OCI-LY7 (cell line): Measurements from ENCODE around the gene ADARB2.

Experiments
- EZH2phosphoT487 ChIP-seq: fragments of 200-600 bp; sonication (generic); IDR thresholded peaks from 2 replicates; pipeline ENCODE4 v1.6.1; 2018; ENCODE audit warnings: low read depth, borderline replicate concordance, mild to moderate bottlenecking, mixed run types, antibody characterized with exemption, low read length, moderate library complexity, mixed read lengths
- TF ChIP-seq, protein P1 (sequence below): fragments of 200-600 bp; sonication (generic); conservative IDR thresholded peaks from 2 replicates; pipeline ENCODE4 v1.5.1; 2014; ENCODE audit warnings: mild to moderate bottlenecking, antibody characterized with exemption, low read length, moderate library complexity, mixed read lengths

DNA sequence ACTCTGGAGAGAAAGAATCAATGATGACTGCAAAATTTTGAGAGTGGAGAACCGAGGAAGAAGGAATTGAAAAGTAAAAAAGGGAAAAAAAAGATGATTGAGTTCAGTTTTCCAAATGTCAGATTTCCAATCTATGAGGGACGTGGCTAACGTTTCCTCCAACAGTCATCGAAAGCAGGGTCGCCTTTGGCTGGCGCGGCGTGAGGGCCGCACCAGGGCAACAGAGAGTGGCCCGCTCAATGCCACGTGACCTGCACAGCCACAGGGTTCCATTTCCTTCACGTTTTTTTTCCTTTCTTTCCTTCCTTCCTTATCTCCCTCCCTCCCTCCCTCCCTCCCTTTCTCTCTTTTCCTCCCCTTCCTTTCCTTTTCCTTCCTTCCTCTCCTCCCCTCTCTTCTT is 579.3 kb downstream of the ADARB2 start:
- TF ChIP-seq, protein P1, sequence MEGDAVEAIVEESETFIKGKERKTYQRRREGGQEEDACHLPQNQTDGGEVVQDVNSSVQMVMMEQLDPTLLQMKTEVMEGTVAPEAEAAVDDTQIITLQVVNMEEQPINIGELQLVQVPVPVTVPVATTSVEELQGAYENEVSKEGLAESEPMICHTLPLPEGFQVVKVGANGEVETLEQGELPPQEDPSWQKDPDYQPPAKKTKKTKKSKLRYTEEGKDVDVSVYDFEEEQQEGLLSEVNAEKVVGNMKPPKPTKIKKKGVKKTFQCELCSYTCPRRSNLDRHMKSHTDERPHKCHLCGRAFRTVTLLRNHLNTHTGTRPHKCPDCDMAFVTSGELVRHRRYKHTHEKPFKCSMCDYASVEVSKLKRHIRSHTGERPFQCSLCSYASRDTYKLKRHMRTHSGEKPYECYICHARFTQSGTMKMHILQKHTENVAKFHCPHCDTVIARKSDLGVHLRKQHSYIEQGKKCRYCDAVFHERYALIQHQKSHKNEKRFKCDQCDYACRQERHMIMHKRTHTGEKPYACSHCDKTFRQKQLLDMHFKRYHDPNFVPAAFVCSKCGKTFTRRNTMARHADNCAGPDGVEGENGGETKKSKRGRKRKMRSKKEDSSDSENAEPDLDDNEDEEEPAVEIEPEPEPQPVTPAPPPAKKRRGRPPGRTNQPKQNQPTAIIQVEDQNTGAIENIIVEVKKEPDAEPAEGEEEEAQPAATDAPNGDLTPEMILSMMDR = no peak
- no peak for TF ChIP-seq EZH2phosphoT487
